HCT116 (cell line): Measurements from ENCODE around the gene GJC1. TPM values are rescaled to one million over a fixed set of nuclear protein-coding genes. Genes with fewer than 3 reads are reported as not detected.
A peak's percentile ranks its signal among the peaks of the same experiment; 100 is the strongest.

Experiments
- ATAC-seq: fragments of 200-7000 bp; cut with Tn5 transposase; 2 replicates; pipeline ENCODE4 v1.9.1; 2020; ENCODE audit warnings: mild to moderate bottlenecking, moderate library complexity
- BruUV-seq: library from RNA; stranded (reverse); fragments of 400-500 nt; replicated peaks from 2 replicates; lab custom pipeline; 2021; lab: Mats Ljungman, UMichigan
- CTCF ChIA-PET: fragments of 300-600 bp; sonication (Branson Sonifier 250); formaldehyde crosslinking; loops from one replicate; lab custom pipeline; 2021; ENCODE audit warnings: antibody characterized with exemption; lab: Charles Lee
- POLR2A ChIA-PET: fragments of 300-600, 350-600 bp; sonication (Branson Sonifier 250); formaldehyde crosslinking; loops from one replicate; lab custom pipeline; 2021; ENCODE audit warnings: antibody characterized with exemption; lab: Charles Lee
- RAD21 ChIA-PET, 2 experiments: fragments of 300-600 bp; sonication (Branson Sonifier 250); formaldehyde crosslinking; loops; one replicate each; lab custom pipeline; 2023; ENCODE audit warnings: low total read pairs in 2 of 2; ENCODE audit not compliant: uncharacterized antibody in 2 of 2, unreplicated experiment in 2 of 2, low non-redundant PET in 1 of 2; lab: Charles Lee
- DNase-seq: peaks from one replicate; pipeline ENCODE4 v3.0.0-alpha.2; 2010; ENCODE audit warnings: low read depth, low spot score
- H2AFZ ChIP-seq: fragments of 200-600 bp; shearing (Covaris generic), sonication (generic); 2 replicates; pipeline ENCODE4 v1.6.1; 2017; ENCODE audit warnings: low read depth, mixed run types, mixed read lengths, antibody characterized with exemption, low read length; ENCODE audit not compliant: poor library complexity, severe bottlenecking
- H3K27ac ChIP-seq: 2 replicates; pipeline ENCODE4 v1.5.1; 2012; ENCODE audit warnings: low read depth, low read length
- H3K27me3 ChIP-seq: fragments of 200-600 bp; sonication (generic); 2 replicates; pipeline ENCODE4 v1.6.1; 2016; ENCODE audit warnings: mixed run types, low read length, mixed read lengths; ENCODE audit not compliant: insufficient read depth
- H3K36me3 ChIP-seq, 2 experiments: fragments of 200-500 bp in 1 of 2; fragments of 200-600 bp in 1 of 2; sonication (Bioruptor generic) in 1 of 2; sonication (generic) in 1 of 2; 2 replicates each; pipeline versions ENCODE4 v1.5.1 to v1.6.1; 2014 to 2016; ENCODE audit warnings: low read length in 2 of 2, inconsistent platforms in 1 of 2, mixed read lengths in 1 of 2, mixed run types in 1 of 2; ENCODE audit not compliant: insufficient read depth in 2 of 2, control insufficient read depth in 1 of 2
- H3K4me1 ChIP-seq, 2 experiments: fragments of 200-600 bp in 1 of 2; sonication (generic) in 1 of 2; 2 replicates each; pipeline versions ENCODE4 v1.5.1 to v1.6.1; 2012 to 2017; ENCODE audit warnings: low read length in 2 of 2, inconsistent platforms in 1 of 2, mild to moderate bottlenecking in 1 of 2, mixed read lengths in 1 of 2, mixed run types in 1 of 2, moderate library complexity in 1 of 2; ENCODE audit not compliant: insufficient read depth in 2 of 2, control insufficient read depth in 1 of 2
- H3K4me2 ChIP-seq: fragments of 200-600 bp; sonication (generic); 2 replicates; pipeline ENCODE4 v1.6.1; 2017; ENCODE audit warnings: mixed run types, low read length, mixed read lengths
- H3K4me3 ChIP-seq, 2 experiments: fragments of 200-600 bp in 1 of 2; sonication (generic) in 1 of 2; replicated peaks in 1 of 2; 2 replicates each; pipeline ENCODE4 v1.5.1; 2011 to 2016; ENCODE audit warnings: low read length in 2 of 2, control low read depth in 1 of 2, low read depth in 1 of 2, mild to moderate bottlenecking in 1 of 2, mixed read lengths in 1 of 2, mixed run types in 1 of 2
- H3K79me2 ChIP-seq: fragments of 200-600 bp; sonication (generic); 2 replicates; pipeline ENCODE4 v1.6.1; 2017; ENCODE audit warnings: mild to moderate bottlenecking, mixed run types, low read length, moderate library complexity, mixed read lengths; ENCODE audit not compliant: insufficient read depth
- H3K9ac ChIP-seq: fragments of 200-600 bp; sonication (generic); 2 replicates; pipeline ENCODE4 v1.6.1; 2016; ENCODE audit warnings: low read length, mixed read lengths
- H3K9me2 ChIP-seq: fragments of 200-600 bp; sonication (generic), shearing (Covaris generic); 2 replicates; pipeline ENCODE4 v1.6.1; 2017; ENCODE audit warnings: mixed run types, mild to moderate bottlenecking, moderate library complexity; ENCODE audit not compliant: insufficient read depth
- H3K9me3 ChIP-seq, 2 experiments: fragments of 200-500 bp in 1 of 2; fragments of 200-600 bp in 1 of 2; sonication (Bioruptor generic) in 1 of 2; sonication (generic) in 1 of 2; 2 replicates each; pipeline ENCODE4 v1.6.1; 2014 to 2017; ENCODE audit warnings: low read length in 2 of 2, mixed read lengths in 2 of 2, inconsistent platforms in 1 of 2, low read depth in 1 of 2, mild to moderate bottlenecking in 1 of 2, mixed run types in 1 of 2, moderate library complexity in 1 of 2; ENCODE audit not compliant: control insufficient read depth in 1 of 2, insufficient read depth in 1 of 2
- H4K20me1 ChIP-seq: fragments of 200-600 bp; sonication (generic), shearing (Covaris generic); 2 replicates; pipeline ENCODE4 v1.6.1; 2017; ENCODE audit warnings: mixed run types, mild to moderate bottlenecking, moderate library complexity; ENCODE audit not compliant: insufficient read depth
- CEBPB ChIP-seq: IDR thresholded peaks from 2 replicates; pipeline ENCODE4 v1.6.1; 2012; ENCODE audit warnings: low read depth
- EGR1 ChIP-seq: IDR thresholded peaks from 2 replicates; pipeline ENCODE4 v1.6.1; 2012; ENCODE audit warnings: low read depth
- ELF1 ChIP-seq: IDR thresholded peaks from 2 replicates; pipeline ENCODE4 v1.6.1; 2012; ENCODE audit warnings: low read depth, borderline replicate concordance
- EZH2 ChIP-seq: fragments of 200-600 bp; sonication (generic); IDR thresholded peaks from 2 replicates; pipeline ENCODE4 v1.6.1; 2017; ENCODE audit warnings: antibody characterized with exemption, mixed run types
- FOSL1 ChIP-seq: IDR thresholded peaks from 2 replicates; pipeline ENCODE4 v1.6.1; 2012; ENCODE audit warnings: low read depth
- POLR2A ChIP-seq: IDR thresholded peaks from 2 replicates; pipeline ENCODE4 v1.7.0; 2011; ENCODE audit warnings: borderline replicate concordance; ENCODE audit not compliant: insufficient read depth, insufficient read length; ENCODE audit errors: extremely low read depth
- RAD21 ChIP-seq: IDR thresholded peaks from 2 replicates; pipeline ENCODE4 v1.6.1; 2012; ENCODE audit warnings: low read depth, mild to moderate bottlenecking
- SIN3A ChIP-seq: IDR thresholded peaks from 2 replicates; pipeline ENCODE4 v1.6.1; 2012; ENCODE audit warnings: low read depth
- SP1 ChIP-seq: IDR thresholded peaks from 2 replicates; pipeline ENCODE4 v1.6.1; 2012; ENCODE audit warnings: low read depth
- SRF ChIP-seq: IDR thresholded peaks from 2 replicates; pipeline ENCODE4 v1.6.1; 2012; ENCODE audit warnings: low read depth
- TCF7L2 ChIP-seq: IDR thresholded peaks from 2 replicates; pipeline ENCODE4 v1.7.0; 2011; ENCODE audit warnings: borderline replicate concordance, inconsistent platforms; ENCODE audit not compliant: insufficient read depth, insufficient read length; ENCODE audit errors: extremely low read depth
- YY1 ChIP-seq: IDR thresholded peaks from 2 replicates; pipeline ENCODE4 v1.6.1; 2011; ENCODE audit warnings: low read length, low read depth, moderate library complexity, mild to moderate bottlenecking; ENCODE audit not compliant: insufficient replicate concordance; ENCODE audit errors: extremely low read depth
- ZFX ChIP-seq: fragments of 450-650 bp; IDR thresholded peaks from 2 replicates; pipeline ENCODE4 v1.6.1; 2017
- ZNF274 ChIP-seq: fragments of 200-500 bp; sonication (Bioruptor generic); IDR thresholded peaks from 2 replicates; pipeline ENCODE4 v1.6.1; 2014; ENCODE audit warnings: mild to moderate bottlenecking, low read depth, low read length, inconsistent platforms
- intact Hi-C: fragments of 100-400 bp; cut with micrococcal nuclease; formaldehyde crosslinking; loops from 2 replicates; pipeline ENCODE4 v1.10.0; 2022
- total RNA-seq: library from RNA; stranded (reverse); gene quantifications from one replicate; pipeline ENCODE4 v1.2.1, GENCODE V29; 2021; ENCODE audit not compliant: unreplicated experiment
- TF ChIP-seq, protein P1 (sequence below): IDR thresholded peaks from 2 replicates; pipeline ENCODE4 v1.6.1; 2012
- TF ChIP-seq, protein P2 (sequence below): IDR thresholded peaks from 2 replicates; pipeline ENCODE4 v1.6.1; 2012
- TF ChIP-seq, protein P3 (sequence below), 3 experiments: fragments of 200-600 bp in 1 of 3; sonication (generic) in 1 of 3; IDR thresholded peaks in 2 of 3; conservative IDR thresholded peaks in 1 of 3; 2 replicates each; pipeline ENCODE4 v1.5.1; 2012 to 2017; ENCODE audit warnings: low read depth in 2 of 3, low read length in 2 of 3, antibody characterized with exemption in 1 of 3, borderline replicate concordance in 1 of 3, control low read depth in 1 of 3, mild to moderate bottlenecking in 1 of 3, mixed read lengths in 1 of 3, mixed run types in 1 of 3, moderate library complexity in 1 of 3; ENCODE audit not compliant: insufficient read depth in 1 of 3
- TF ChIP-seq, protein P4 (sequence below): IDR thresholded peaks from 2 replicates; pipeline ENCODE4 v1.6.1; 2012; ENCODE audit warnings: low read depth

GJC1 gene
- total RNA-seq, 1 experiment from 2014 or later = 62.4 TPM

DNA sequence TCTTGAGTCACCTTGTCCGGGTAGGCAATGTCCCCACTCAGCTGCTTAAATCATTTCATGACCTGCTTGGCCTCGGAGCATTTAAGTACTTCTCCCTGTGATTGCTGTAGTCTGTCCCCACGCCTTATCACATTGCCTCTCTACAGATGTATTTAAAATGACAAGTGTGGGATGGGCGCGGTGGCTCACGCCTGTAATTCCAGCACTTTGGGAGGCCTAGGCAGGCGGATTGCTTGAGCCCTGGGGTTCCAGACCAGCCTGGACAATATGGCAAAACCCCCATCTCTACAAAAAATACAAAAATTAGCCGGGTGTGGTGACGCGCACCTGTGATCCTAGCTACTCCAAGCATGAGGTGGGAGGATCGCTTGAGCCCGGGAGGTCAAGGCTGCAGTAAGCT lies 1.3 kb upstream of the GJC1 start (continued):
- TF ChIP-seq SRF = no peak
- no peak for TF ChIP-seq SIN3A
- TF ChIP-seq EGR1 = no peak
- TF ChIP-seq, all 23 proteins: peak for 0

DNA sequence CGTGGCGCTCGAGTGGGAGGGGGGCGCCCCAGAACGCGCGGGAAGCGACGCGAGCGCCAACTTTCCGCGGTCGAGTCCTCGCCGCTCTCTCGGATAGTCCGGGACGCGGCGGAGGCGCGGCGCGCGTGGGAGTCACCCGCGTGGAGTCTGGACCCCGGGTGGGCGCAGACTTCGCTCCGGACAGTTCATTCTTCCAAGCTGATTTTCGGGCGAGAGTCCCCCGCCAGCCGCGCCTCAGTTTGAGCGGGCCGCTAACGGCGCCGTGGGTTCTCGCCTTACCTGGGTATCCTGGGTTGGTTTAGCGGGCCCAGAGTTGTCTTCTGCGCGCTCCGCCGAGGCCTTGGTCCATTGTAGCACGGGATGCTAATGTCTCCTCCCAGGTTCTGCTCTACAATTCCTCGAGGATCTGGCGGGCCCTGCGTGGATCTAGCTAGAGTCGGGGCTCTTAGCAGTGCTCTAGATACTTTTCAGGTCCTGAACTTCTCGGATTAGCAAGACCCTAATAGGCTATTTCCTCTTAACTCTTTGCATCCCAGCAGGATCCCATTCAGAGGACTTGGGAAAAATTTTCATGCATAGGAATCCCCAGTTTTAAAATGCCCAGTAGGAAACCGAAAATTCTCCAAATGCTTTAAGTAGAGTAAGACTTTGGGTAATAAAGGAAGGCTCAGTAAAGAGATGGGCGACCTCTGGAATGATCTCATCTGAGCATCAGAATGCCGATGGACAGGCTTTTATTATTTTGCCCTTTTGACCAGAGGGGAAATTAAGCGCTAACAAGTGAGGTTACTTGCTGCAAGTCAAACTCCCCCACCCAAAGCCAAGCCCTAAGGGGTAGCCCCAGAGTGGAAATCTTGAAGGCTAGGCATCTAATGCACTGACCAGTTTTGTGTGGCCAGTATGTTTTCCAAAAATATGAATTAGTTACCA lies 537 bp upstream of the GJC1 start:
- Histone ChIP-seq H2AFZ (peak overlapping the region; percentile 39), H3K9ac (peak overlapping the region; percentile 98), H3K27ac (peak overlapping the region; percentile 95), H3K79me2 (peaks cover 44% of the 10 kb centered on the region), H3K4me2 (peak overlapping the region; percentile 85), H3K4me1 (peaks cover 45 to 69% of the 10 kb centered on the region in 2 experiments), H3K9me3 (no peaks in the 10 kb centered on the region), H3K9me2 (no peaks in the 10 kb centered on the region), H3K36me3 (no peaks in the 10 kb centered on the region), H3K4me3 (peak overlapping the region; percentile 82 to 84), H3K27me3 (no peaks in the 10 kb centered on the region), H4K20me1 (no peaks in the 10 kb centered on the region)
- RAD21 ChIA-PET = interaction anchor here in 1 of 2 experiments (1.9 kb wide), 1 partner anchor 51 kb away, joined by 4 read pairs; no protein-coding TSS in a partner anchor
- TSS peak; percentile 79 for BruUV-seq
- DNase-seq = no peak
- intact Hi-C loops = no loop called here
- ATAC-seq = peak; percentile 35
- CTCF ChIA-PET = interaction anchor here (1.4 to 2.2 kb wide), 2 partner anchors 51 to 55 kb away, joined by 4 to 13 read pairs; no protein-coding TSS in a partner anchor
- POLR2A ChIA-PET = no interaction called here
- TF ChIP-seq ELF1 (no peak), EZH2 (no peak), YY1 (no peak), RAD21 (no peak), SIN3A (0 out of 2 replicates have a peak, but pooled peaks have one; percentile 45), TCF7L2 (no peak), ZFX (peak; percentile 63; the same call in 1 of the 2 replicates), FOSL1 (no peak), POLR2A (peak; percentile 5), SRF (no peak), EGR1 (peak; percentile 53), SP1 (no peak), CEBPB (no peak), ZNF274 (no peak)
- TF ChIP-seq, protein P1, sequence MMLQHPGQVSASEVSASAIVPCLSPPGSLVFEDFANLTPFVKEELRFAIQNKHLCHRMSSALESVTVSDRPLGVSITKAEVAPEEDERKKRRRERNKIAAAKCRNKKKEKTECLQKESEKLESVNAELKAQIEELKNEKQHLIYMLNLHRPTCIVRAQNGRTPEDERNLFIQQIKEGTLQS = no peak
- TF ChIP-seq, protein P2, sequence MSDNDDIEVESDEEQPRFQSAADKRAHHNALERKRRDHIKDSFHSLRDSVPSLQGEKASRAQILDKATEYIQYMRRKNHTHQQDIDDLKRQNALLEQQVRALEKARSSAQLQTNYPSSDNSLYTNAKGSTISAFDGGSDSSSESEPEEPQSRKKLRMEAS = peak; percentile 68; the same call in 1 of the 2 replicates
- TF ChIP-seq, protein P3, sequence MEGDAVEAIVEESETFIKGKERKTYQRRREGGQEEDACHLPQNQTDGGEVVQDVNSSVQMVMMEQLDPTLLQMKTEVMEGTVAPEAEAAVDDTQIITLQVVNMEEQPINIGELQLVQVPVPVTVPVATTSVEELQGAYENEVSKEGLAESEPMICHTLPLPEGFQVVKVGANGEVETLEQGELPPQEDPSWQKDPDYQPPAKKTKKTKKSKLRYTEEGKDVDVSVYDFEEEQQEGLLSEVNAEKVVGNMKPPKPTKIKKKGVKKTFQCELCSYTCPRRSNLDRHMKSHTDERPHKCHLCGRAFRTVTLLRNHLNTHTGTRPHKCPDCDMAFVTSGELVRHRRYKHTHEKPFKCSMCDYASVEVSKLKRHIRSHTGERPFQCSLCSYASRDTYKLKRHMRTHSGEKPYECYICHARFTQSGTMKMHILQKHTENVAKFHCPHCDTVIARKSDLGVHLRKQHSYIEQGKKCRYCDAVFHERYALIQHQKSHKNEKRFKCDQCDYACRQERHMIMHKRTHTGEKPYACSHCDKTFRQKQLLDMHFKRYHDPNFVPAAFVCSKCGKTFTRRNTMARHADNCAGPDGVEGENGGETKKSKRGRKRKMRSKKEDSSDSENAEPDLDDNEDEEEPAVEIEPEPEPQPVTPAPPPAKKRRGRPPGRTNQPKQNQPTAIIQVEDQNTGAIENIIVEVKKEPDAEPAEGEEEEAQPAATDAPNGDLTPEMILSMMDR (IDR thresholded peaks at IDR 0.05 in 2 of 3, conservative IDR thresholded peaks at IDR 0.05 in 1 of 3; ENCODE audit: borderline replicate concordance in 1 of 3, insufficient read depth in 1 of 3, low read depth in 2 of 3, low read length in 2 of 3) = no peak
- TF ChIP-seq, protein P4, sequence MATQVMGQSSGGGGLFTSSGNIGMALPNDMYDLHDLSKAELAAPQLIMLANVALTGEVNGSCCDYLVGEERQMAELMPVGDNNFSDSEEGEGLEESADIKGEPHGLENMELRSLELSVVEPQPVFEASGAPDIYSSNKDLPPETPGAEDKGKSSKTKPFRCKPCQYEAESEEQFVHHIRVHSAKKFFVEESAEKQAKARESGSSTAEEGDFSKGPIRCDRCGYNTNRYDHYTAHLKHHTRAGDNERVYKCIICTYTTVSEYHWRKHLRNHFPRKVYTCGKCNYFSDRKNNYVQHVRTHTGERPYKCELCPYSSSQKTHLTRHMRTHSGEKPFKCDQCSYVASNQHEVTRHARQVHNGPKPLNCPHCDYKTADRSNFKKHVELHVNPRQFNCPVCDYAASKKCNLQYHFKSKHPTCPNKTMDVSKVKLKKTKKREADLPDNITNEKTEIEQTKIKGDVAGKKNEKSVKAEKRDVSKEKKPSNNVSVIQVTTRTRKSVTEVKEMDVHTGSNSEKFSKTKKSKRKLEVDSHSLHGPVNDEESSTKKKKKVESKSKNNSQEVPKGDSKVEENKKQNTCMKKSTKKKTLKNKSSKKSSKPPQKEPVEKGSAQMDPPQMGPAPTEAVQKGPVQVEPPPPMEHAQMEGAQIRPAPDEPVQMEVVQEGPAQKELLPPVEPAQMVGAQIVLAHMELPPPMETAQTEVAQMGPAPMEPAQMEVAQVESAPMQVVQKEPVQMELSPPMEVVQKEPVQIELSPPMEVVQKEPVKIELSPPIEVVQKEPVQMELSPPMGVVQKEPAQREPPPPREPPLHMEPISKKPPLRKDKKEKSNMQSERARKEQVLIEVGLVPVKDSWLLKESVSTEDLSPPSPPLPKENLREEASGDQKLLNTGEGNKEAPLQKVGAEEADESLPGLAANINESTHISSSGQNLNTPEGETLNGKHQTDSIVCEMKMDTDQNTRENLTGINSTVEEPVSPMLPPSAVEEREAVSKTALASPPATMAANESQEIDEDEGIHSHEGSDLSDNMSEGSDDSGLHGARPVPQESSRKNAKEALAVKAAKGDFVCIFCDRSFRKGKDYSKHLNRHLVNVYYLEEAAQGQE = no peak
